PC-3 (cell line): ENCODE results near the gene REEP6.

Source experiments
- EZH2 ChIP-seq: fragments of 300-600 bp; sonication (generic); IDR thresholded peaks from one replicate; pipeline ENCODE4 v1.6.1; 2017; ENCODE audit warnings: antibody characterized with exemption, mild to moderate bottlenecking, low read length; ENCODE audit not compliant: unreplicated experiment
- TF ChIP-seq, protein P1 (sequence below): fragments of 300-600 bp; sonication (generic); conservative IDR thresholded peaks from 2 replicates; pipeline ENCODE4 v1.5.1; 2017; ENCODE audit warnings: antibody characterized with exemption, low read depth, mild to moderate bottlenecking, low read length

DNA sequence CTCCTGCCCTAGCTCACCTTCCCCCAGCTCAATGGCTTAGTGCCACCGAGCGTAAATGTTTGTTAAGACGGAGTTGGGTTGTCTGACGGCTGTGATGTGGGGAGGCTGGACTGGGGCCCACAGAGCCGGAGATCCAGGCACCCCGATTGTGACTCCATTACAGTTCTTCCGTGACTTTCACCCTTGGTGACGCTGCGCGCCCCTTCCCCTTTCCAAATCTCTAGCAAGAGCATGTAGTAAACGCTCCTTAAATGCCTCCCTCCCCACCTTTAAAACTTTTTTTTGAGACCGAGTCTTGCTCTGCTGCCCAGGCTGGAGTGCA is 829 bp downstream of the REEP6 start:
- no peak for TF ChIP-seq EZH2
- TF ChIP-seq, protein P1, sequence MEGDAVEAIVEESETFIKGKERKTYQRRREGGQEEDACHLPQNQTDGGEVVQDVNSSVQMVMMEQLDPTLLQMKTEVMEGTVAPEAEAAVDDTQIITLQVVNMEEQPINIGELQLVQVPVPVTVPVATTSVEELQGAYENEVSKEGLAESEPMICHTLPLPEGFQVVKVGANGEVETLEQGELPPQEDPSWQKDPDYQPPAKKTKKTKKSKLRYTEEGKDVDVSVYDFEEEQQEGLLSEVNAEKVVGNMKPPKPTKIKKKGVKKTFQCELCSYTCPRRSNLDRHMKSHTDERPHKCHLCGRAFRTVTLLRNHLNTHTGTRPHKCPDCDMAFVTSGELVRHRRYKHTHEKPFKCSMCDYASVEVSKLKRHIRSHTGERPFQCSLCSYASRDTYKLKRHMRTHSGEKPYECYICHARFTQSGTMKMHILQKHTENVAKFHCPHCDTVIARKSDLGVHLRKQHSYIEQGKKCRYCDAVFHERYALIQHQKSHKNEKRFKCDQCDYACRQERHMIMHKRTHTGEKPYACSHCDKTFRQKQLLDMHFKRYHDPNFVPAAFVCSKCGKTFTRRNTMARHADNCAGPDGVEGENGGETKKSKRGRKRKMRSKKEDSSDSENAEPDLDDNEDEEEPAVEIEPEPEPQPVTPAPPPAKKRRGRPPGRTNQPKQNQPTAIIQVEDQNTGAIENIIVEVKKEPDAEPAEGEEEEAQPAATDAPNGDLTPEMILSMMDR: no peak
